ENCODE results near the gene NLRP6. TPM values are rescaled to one million over a fixed set of nuclear protein-coding genes. Genes with fewer than 3 reads are reported as not detected.
"Not testable (repeated sequence)": the region's sequence is repeated elsewhere in the genome, so short reads cannot be mapped to it uniquely, and the experiment has no call there.

The NLRP6 gene
- total RNA-seq, 1 experiment from 2014 or later: not detected

GRCh38 chr11:281486-282161 lies 3.4 kb downstream of the NLRP6 start:
- no peak for DNase-seq (ENCODE audit: low read depth)

- no peak for DNase-seq (ENCODE audit: low read depth)
Measured at GRCh38 chr11:282171-282570, 4.0 kb downstream of the NLRP6 start.

- no peak for DNase-seq (ENCODE audit: low read depth)
Measured at GRCh38 chr11:282630-283360, 4.6 kb downstream of the NLRP6 start.

- DNase-seq (ENCODE audit: low read depth): no peak
Measured at GRCh38 chr11:283405-284104, 5.3 kb downstream of the NLRP6 start.

- DNase-seq (ENCODE audit: low read depth): no peak
Measured at GRCh38 chr11:284105-285020, 6.2 kb downstream of the NLRP6 start.

- DNase-seq (ENCODE audit: low read depth): no peak
Measured at GRCh38 chr11:285021-285893, 7.0 kb downstream of the NLRP6 start.

- no peak for DNase-seq (ENCODE audit: low read depth)
Measured at GRCh38 chr11:285894-286220, 7.7 kb downstream of the NLRP6 start.

- DNase-seq (ENCODE audit: low read depth): not testable (repeated sequence)
Measured at GRCh38 chr11:286977-287820, 9.0 kb downstream of the NLRP6 start.

- DNase-seq (ENCODE audit: low read depth): no peak
Measured at GRCh38 chr11:287821-288477, 9.7 kb downstream of the NLRP6 start.

- peak; percentile 15 for DNase-seq (ENCODE audit: low read depth)
Measured at GRCh38 chr11:288478-289397, 10.5 kb downstream of the NLRP6 start, which contains the start of gene PGGHG. PGGHG (plus strand) TSS chr11:289126; CDS start chr11:289817, 691 bp downstream.

GRCh38 chr11:289398-289711 lies 11.1 kb downstream of the NLRP6 start:
- no peak for DNase-seq (ENCODE audit: low read depth)

- no peak for DNase-seq (ENCODE audit: low read depth)
Measured at GRCh38 chr11:289712-290620, 11.8 kb downstream of the NLRP6 start.

- DNase-seq (ENCODE audit: low read depth): no peak
Measured at GRCh38 chr11:290621-291231, 12.5 kb downstream of the NLRP6 start.

- no peak for DNase-seq (ENCODE audit: low read depth)
Measured at GRCh38 chr11:291281-292210, 13.3 kb downstream of the NLRP6 start.
